Measurements from ENCODE around the gene MAP3K14. TPM values are rescaled to one million over a fixed set of nuclear protein-coding genes. Genes with fewer than 3 reads are reported as not detected.

MAP3K14 gene
- total RNA-seq, 1 experiment from 2014 or later: 3.0 TPM

DNA sequence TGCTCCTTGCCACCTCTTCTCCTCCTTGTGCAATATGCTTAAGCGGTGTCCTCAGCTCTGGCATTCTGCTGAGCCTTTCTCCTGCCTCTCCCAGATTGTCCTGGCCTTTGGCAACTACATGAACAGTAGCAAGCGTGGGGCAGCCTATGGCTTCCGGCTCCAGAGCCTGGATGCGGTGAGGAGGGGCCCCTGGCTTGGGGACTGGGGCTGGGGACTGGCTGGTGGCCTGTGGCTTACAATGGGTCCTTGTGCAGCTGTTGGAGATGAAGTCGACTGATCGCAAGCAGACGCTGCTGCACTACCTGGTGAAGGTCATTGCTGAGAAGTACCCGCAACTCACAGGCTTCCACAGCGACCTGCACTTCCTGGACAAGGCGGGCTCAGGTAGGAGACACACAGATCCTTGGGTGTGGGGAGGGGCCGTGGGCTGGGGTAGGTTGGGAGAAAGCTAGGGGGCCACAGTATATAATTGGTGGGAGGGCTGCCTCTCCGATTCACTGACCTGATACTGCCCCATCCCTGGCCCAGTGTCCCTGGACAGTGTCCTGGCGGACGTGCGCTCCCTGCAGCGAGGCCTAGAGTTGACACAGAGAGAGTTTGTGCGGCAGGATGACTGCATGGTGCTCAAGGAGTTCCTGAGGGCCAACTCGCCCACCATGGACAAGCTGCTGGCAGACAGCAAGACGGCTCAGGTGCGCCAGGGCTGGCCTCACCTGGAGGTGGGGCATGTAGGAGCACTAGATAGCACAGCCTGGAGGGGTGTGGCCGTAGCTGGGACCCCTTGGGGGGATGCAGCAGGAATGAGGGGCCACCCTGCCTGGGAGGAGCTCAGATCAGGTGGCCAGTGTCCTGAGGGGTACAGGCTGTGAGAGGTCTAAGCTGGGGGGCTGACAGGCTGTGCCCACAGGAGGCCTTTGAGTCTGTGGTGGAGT is 71.8 kb downstream of the MAP3K14 start:
- CTCF ChIA-PET: no interaction called here
- intact Hi-C loops (cut with micrococcal nuclease; ENCODE audit: unreplicated experiment): no loop called here
- TF ChIP-seq EZH2 (IDR thresholded peaks at IDR 0.05; ENCODE audit: borderline replicate concordance, low read depth, low read length, poor library complexity, severe bottlenecking): no peak
- TF ChIP-seq, protein P1, sequence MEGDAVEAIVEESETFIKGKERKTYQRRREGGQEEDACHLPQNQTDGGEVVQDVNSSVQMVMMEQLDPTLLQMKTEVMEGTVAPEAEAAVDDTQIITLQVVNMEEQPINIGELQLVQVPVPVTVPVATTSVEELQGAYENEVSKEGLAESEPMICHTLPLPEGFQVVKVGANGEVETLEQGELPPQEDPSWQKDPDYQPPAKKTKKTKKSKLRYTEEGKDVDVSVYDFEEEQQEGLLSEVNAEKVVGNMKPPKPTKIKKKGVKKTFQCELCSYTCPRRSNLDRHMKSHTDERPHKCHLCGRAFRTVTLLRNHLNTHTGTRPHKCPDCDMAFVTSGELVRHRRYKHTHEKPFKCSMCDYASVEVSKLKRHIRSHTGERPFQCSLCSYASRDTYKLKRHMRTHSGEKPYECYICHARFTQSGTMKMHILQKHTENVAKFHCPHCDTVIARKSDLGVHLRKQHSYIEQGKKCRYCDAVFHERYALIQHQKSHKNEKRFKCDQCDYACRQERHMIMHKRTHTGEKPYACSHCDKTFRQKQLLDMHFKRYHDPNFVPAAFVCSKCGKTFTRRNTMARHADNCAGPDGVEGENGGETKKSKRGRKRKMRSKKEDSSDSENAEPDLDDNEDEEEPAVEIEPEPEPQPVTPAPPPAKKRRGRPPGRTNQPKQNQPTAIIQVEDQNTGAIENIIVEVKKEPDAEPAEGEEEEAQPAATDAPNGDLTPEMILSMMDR (conservative IDR thresholded peaks at IDR 0.05; ENCODE audit: low read depth, low read length): no peak
- H3K4me3 ChIP-seq (ENCODE audit: low read depth, low read length, poor library complexity, severe bottlenecking): no peak overlapping the region
- no peaks in the 10 kb centered on the region for H3K4me1 ChIP-seq (ENCODE audit: insufficient read depth, low read length, poor library complexity, severe bottlenecking)
- no peaks in the 10 kb centered on the region for H3K27me3 ChIP-seq (replicated peaks; ENCODE audit: insufficient read depth, low read depth, low read length, poor library complexity)
- POLR2A ChIA-PET (ENCODE audit: low non-redundant PET): no interaction called here
- H3K9me3 ChIP-seq (ENCODE audit: low read depth, low read length, poor library complexity, severe bottlenecking): no peaks in the 10 kb centered on the region
- no TSS peak for BruUV-seq (replicated peaks)
- H3K27ac ChIP-seq (ENCODE audit: low read depth, low read length, poor library complexity, severe bottlenecking): no peak overlapping the region
- no peak for DNase-seq (ENCODE audit: low spot score)
- no peaks in the 10 kb centered on the region for H3K36me3 ChIP-seq (ENCODE audit: insufficient read depth, low read length, poor library complexity, severe bottlenecking)

DNA sequence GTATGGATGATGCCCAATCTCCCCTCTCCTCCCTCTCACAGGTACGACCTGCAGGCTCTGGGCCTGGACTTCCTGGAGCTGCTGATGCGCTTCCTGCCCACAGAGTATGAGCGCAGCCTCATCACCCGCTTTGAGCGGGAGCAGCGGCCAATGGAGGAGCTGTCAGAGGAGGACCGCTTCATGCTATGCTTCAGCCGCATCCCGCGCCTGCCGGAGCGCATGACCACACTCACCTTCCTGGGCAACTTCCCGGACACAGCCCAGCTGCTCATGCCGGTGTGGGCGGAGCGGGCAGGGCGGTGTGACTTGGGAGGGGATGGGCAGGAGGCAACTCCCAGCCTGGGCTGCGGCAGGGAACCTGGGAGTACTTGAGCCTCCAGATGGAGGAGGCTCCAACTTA is 73.1 kb downstream of the MAP3K14 start:
- Histone ChIP-seq H3K27ac (ENCODE audit: low read depth, low read length, poor library complexity, severe bottlenecking) (no peak overlapping the region), H3K4me3 (ENCODE audit: low read depth, low read length, poor library complexity, severe bottlenecking) (no peak overlapping the region), H3K27me3 (replicated peaks; ENCODE audit: insufficient read depth, low read depth, low read length, poor library complexity) (no peaks in the 10 kb centered on the region), H3K4me1 (ENCODE audit: insufficient read depth, low read length, poor library complexity, severe bottlenecking) (no peaks in the 10 kb centered on the region), H3K9me3 (ENCODE audit: low read depth, low read length, poor library complexity, severe bottlenecking) (no peaks in the 10 kb centered on the region), H3K36me3 (ENCODE audit: insufficient read depth, low read length, poor library complexity, severe bottlenecking) (no peaks in the 10 kb centered on the region)
- ChIA-PET POLR2A (ENCODE audit: low non-redundant PET) (no interaction called here), CTCF (no interaction called here)
- DNase-seq (ENCODE audit: low spot score): no peak
- intact Hi-C loops (cut with micrococcal nuclease; ENCODE audit: unreplicated experiment): no loop called here
- TF ChIP-seq EZH2 (IDR thresholded peaks at IDR 0.05; ENCODE audit: borderline replicate concordance, low read depth, low read length, poor library complexity, severe bottlenecking): no peak
- TF ChIP-seq, protein P1 (conservative IDR thresholded peaks at IDR 0.05; ENCODE audit: low read depth, low read length): no peak
- no TSS peak for BruUV-seq (replicated peaks)

DNA sequence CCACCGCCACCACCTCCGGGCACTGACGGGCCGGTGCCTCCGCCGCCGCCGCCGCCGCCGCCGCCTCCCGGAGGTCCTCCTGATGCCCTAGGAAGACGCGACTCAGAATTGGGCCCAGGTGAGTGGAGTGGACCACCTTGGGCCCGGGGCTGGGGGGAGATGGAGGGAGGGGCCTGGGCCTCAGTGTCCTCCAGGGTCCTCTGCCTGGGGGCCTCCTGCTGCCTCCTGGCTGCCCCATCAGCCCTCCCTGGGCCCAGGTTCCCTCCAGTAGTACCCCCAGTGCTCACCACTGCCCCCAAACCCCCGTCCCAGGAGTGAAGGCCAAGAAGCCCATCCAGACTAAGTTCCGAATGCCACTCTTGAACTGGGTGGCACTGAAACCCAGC is 74.8 kb downstream of the MAP3K14 start:
- H3K27ac ChIP-seq (ENCODE audit: low read depth, low read length, poor library complexity, severe bottlenecking): no peak overlapping the region
- no TSS peak for BruUV-seq (replicated peaks)
- no peaks in the 10 kb centered on the region for H3K27me3 ChIP-seq (replicated peaks; ENCODE audit: insufficient read depth, low read depth, low read length, poor library complexity)
- no peaks in the 10 kb centered on the region for H3K36me3 ChIP-seq (ENCODE audit: insufficient read depth, low read length, poor library complexity, severe bottlenecking)
- H3K9me3 ChIP-seq (ENCODE audit: low read depth, low read length, poor library complexity, severe bottlenecking): no peaks in the 10 kb centered on the region
- no peak for DNase-seq (ENCODE audit: low spot score)
- H3K4me3 ChIP-seq (ENCODE audit: low read depth, low read length, poor library complexity, severe bottlenecking): no peak overlapping the region
- no peak for TF ChIP-seq EZH2 (IDR thresholded peaks at IDR 0.05; ENCODE audit: borderline replicate concordance, low read depth, low read length, poor library complexity, severe bottlenecking)
- TF ChIP-seq, protein P1 (conservative IDR thresholded peaks at IDR 0.05; ENCODE audit: low read depth, low read length): no peak
- POLR2A ChIA-PET (ENCODE audit: low non-redundant PET): interaction anchor here (0.7 kb wide), 1 partner anchor 15 kb away, joined by 4 read pairs; no protein-coding TSS in a partner anchor
- CTCF ChIA-PET: interaction anchor here (0.7 kb wide), 1 partner anchor 24 kb away, joined by 3 read pairs; no protein-coding TSS in a partner anchor
- intact Hi-C loops (cut with micrococcal nuclease; ENCODE audit: unreplicated experiment): no loop called here
- H3K4me1 ChIP-seq (ENCODE audit: insufficient read depth, low read length, poor library complexity, severe bottlenecking): no peaks in the 10 kb centered on the region

Measured in A673 (cell line).